ENCODE data around the gene PPIP5K2. TPM values are rescaled to one million over a fixed set of nuclear protein-coding genes. Genes with fewer than 3 reads are reported as not detected.

PPIP5K2 gene
- total and polyA plus RNA-seq, 2 donors, result 46.6 to 46.8 TPM

DNA sequence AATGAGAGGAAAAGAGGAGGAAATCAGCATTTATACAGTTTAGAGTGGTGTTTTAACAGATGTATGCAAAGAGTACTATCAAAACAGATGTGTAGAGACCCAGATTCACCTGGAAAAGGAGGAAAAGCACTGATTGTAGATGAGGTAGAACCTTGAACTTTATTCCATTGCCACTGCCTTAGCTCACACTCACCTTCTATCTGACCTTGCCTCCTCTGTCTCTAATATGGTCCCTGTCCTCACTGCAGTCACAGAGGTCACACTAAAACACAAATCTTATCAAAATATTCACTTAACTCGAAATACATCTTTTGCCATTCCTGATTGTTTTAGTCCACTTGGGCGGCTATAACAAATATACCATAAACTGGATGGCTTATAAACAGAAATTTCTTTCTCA lies 7.2 kb upstream of the PPIP5K2 start:
- Histone ChIP-seq H3K36me3 (ENCODE audit: control insufficient read depth in 2 of 2, insufficient read depth in 2 of 2, low read length in 1 of 2) (no peaks in the 10 kb centered on the region), H3K9me3 (ENCODE audit: control insufficient read depth in 2 of 2, insufficient read depth in 1 of 2, low read length in 1 of 2) (no peaks in the 10 kb centered on the region), H3K4me3 (ENCODE audit: low read length in 2 of 2) (no peak overlapping the region), H3K4me1 (ENCODE audit: control insufficient read depth in 2 of 2, insufficient read depth in 2 of 2, low read length in 2 of 2) (no peaks in the 10 kb centered on the region), H3K27me3 (ENCODE audit: control insufficient read depth in 2 of 2, insufficient read depth in 1 of 2, low read length in 1 of 2) (no peaks in the 10 kb centered on the region), H3K27ac (ENCODE audit: low read depth in 1 of 2, low read length in 1 of 2) (no peak overlapping the region)
- DNase-seq (ENCODE audit: low read depth in 6 of 9, low spot score in 9 of 9), result no peak
- 98% methylated on average over 2 of the region's 2 CpGs for WGBS

DNA sequence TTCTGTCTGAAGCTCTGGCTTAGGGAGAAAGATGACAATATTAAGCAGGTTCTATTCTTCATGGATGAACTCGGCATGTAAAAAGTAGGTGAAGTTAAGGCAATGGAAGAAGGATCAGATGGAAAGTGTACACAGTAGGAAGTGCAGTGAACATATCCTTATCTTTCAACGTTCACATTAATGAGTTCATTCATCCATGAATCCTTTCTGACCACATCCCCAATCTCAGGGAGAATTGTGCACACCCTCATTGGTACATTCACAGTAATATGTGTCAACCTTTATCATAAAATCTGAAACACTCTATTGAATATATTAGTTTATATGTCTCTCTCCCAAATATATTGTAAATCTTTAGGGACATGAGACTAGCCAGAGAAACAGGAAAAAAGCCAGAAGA lies 5.7 kb upstream of the PPIP5K2 start:
- Histone ChIP-seq H3K4me1 (ENCODE audit: control insufficient read depth in 2 of 2, insufficient read depth in 2 of 2, low read length in 2 of 2) (peaks cover 0 to 4% of the 10 kb centered on the region in 2 donors), H3K27ac (ENCODE audit: low read depth in 1 of 2, low read length in 1 of 2) (no peak overlapping the region), H3K27me3 (ENCODE audit: control insufficient read depth in 2 of 2, insufficient read depth in 1 of 2, low read length in 1 of 2) (no peaks in the 10 kb centered on the region), H3K36me3 (ENCODE audit: control insufficient read depth in 2 of 2, insufficient read depth in 2 of 2, low read length in 1 of 2) (no peaks in the 10 kb centered on the region), H3K9me3 (ENCODE audit: control insufficient read depth in 2 of 2, insufficient read depth in 1 of 2, low read length in 1 of 2) (no peaks in the 10 kb centered on the region), H3K4me3 (ENCODE audit: low read length in 2 of 2) (no peak overlapping the region)
- WGBS, result 97% methylated on average over 2 of the region's 2 CpGs
- no peak for DNase-seq (ENCODE audit: low read depth in 6 of 9, low spot score in 9 of 9)

DNA sequence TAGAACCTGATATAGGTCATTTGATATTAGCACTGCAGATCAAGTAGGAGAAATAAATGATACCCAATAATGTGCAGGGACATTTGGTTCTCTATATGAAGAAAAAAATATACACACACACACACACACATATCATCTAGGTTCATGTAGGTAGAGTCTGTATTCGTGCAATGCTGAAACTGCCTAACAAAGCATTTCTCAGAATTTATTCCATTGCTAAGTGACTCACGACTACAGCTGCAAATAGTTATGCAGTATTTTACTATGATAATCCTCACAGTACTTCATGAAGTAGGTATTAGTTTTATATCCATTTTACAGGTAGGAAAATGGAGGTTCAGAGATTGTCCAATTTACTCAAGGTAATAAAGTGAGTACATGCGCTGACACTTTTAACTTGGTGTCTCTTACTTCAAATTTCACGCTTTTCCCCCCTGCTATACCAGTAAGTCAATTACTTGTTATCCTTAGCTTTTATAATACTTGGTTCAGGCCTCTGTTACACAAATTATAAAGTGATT lies 2.6 kb upstream of the PPIP5K2 start:
- Histone ChIP-seq H3K9me3 (ENCODE audit: control insufficient read depth in 2 of 2, insufficient read depth in 1 of 2, low read length in 1 of 2) (no peaks in the 10 kb centered on the region), H3K4me1 (ENCODE audit: control insufficient read depth in 2 of 2, insufficient read depth in 2 of 2, low read length in 2 of 2) (peaks cover 3 to 4% of the 10 kb centered on the region in 2 donors), H3K36me3 (ENCODE audit: control insufficient read depth in 2 of 2, insufficient read depth in 2 of 2, low read length in 1 of 2) (no peaks in the 10 kb centered on the region), H3K4me3 (ENCODE audit: low read length in 2 of 2) (no peak overlapping the region), H3K27ac (ENCODE audit: low read depth in 1 of 2, low read length in 1 of 2) (no peak overlapping the region), H3K27me3 (ENCODE audit: control insufficient read depth in 2 of 2, insufficient read depth in 1 of 2, low read length in 1 of 2) (no peaks in the 10 kb centered on the region)
- WGBS, result 85% methylated on average over 4 of the region's 4 CpGs
- no peak for DNase-seq (ENCODE audit: low read depth in 6 of 9, low spot score in 9 of 9)

DNA sequence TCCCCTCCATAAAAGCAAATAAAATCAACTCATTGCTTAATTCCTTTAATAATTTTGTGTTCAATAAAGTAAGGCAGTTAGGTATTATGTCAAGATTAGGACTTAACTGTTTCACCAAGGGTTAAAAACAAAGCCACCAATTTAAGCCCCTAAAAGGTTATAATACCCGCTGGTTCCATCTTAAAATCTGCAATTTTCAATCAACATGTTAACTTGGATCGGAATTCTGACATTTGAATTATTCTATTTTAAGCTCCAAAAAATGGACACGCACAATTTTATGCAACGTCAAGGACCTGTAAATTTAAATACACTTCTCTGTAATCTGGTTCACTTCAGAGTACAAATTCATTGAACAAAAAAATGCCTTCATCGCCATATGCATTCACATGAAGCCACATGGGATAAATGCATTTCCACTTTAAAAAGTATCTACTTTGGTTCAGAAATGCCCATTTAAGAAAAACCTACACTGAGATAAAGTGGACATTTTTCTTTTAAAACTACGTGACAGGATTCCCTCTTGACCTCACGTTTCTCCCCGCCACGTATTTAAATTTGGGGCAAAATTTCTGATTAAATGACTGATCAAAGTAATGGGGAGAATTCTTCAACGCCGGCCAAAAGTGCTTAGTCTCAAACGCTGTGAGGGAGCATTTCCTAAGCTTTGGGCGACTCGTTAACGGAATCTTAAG lies 884 bp upstream of the PPIP5K2 start:
- Histone ChIP-seq H3K9me3 (ENCODE audit: control insufficient read depth in 2 of 2, insufficient read depth in 1 of 2, low read length in 1 of 2) (no peaks in the 10 kb centered on the region), H3K36me3 (ENCODE audit: control insufficient read depth in 2 of 2, insufficient read depth in 2 of 2, low read length in 1 of 2) (no peaks in the 10 kb centered on the region), H3K4me1 (ENCODE audit: control insufficient read depth in 2 of 2, insufficient read depth in 2 of 2, low read length in 2 of 2) (peaks cover 3 to 4% of the 10 kb centered on the region in 2 donors), H3K27me3 (ENCODE audit: control insufficient read depth in 2 of 2, insufficient read depth in 1 of 2, low read length in 1 of 2) (no peaks in the 10 kb centered on the region), H3K27ac (ENCODE audit: low read depth in 1 of 2, low read length in 1 of 2) (peak overlapping the region; percentile 97 to 98), H3K4me3 (ENCODE audit: low read length in 2 of 2) (peak overlapping the region; percentile 82 to 88)
- 2% methylated on average over 15 of the region's 15 CpGs for WGBS
- DNase-seq (ENCODE audit: low read depth in 6 of 9, low spot score in 9 of 9), result no peak

DNA sequence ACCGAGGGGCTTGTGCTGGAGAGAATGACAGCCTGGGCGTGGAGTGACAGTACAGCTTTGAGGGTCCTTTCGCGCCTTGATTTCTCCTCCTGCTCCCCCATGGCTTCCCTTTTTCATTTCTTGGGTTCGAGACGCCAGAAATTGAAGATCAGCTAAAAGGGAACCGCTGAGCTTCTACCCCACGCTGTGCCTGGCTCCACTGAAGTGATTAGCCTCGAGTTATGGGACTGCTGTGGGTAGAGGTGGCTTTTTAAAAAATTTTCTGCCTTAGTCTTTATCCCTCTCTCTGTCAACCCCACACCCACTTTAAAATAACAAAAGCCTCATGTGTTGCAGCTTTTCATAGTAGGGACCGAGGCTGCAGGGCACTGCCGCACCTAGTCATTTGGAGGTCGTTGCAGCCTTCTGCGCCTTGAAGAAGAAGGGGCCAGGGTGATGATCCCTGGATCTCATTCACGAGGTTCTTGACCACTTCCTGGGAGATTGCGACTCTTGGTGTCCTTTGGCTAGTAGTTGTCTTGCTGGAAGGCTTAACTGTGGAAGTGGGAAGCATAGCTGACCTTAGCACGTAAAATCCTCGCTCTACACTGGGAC lies 603 bp downstream of the PPIP5K2 start:
- Histone ChIP-seq H3K4me1 (ENCODE audit: control insufficient read depth in 2 of 2, insufficient read depth in 2 of 2, low read length in 2 of 2) (peaks cover 3 to 4% of the 10 kb centered on the region in 2 donors), H3K4me3 (ENCODE audit: low read length in 2 of 2) (peak overlapping the region; percentile 82 to 88), H3K36me3 (ENCODE audit: control insufficient read depth in 2 of 2, insufficient read depth in 2 of 2, low read length in 1 of 2) (no peaks in the 10 kb centered on the region), H3K27me3 (ENCODE audit: control insufficient read depth in 2 of 2, insufficient read depth in 1 of 2, low read length in 1 of 2) (no peaks in the 10 kb centered on the region), H3K27ac (ENCODE audit: low read depth in 1 of 2, low read length in 1 of 2) (peak overlapping the region; percentile 77 to 97), H3K9me3 (ENCODE audit: control insufficient read depth in 2 of 2, insufficient read depth in 1 of 2, low read length in 1 of 2) (no peaks in the 10 kb centered on the region)
- DNase-seq (ENCODE audit: low read depth in 6 of 9, low spot score in 9 of 9), result peak in 5 of 9 donors; percentile 13 to 53 (median 18)
- WGBS, result 2% methylated on average over 17 of the region's 17 CpGs

DNA sequence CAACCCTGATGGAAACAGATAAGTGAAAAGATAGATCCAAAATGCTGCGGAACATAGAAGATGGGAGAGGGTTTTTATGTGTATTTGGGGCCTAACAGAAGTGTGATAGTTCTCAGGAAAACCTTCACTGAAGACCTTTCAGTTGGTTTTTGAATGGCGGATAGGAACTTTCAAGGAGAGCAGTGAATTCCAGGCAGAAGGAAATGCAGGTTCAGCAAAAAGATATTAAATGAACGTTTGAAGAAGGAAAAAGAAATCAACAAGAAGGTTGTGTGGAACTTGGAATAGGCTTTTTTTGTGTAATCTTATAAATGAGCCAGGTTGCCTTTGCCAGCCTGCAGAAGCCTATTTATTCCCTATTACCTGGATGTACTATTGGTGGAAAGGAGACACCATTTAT lies 2.1 kb downstream of the PPIP5K2 start:
- Histone ChIP-seq H3K36me3 (ENCODE audit: control insufficient read depth in 2 of 2, insufficient read depth in 2 of 2, low read length in 1 of 2) (no peaks in the 10 kb centered on the region), H3K9me3 (ENCODE audit: control insufficient read depth in 2 of 2, insufficient read depth in 1 of 2, low read length in 1 of 2) (no peaks in the 10 kb centered on the region), H3K4me3 (ENCODE audit: low read length in 2 of 2) (no peak overlapping the region), H3K4me1 (ENCODE audit: control insufficient read depth in 2 of 2, insufficient read depth in 2 of 2, low read length in 2 of 2) (peaks cover 3 to 4% of the 10 kb centered on the region in 2 donors), H3K27me3 (ENCODE audit: control insufficient read depth in 2 of 2, insufficient read depth in 1 of 2, low read length in 1 of 2) (no peaks in the 10 kb centered on the region), H3K27ac (ENCODE audit: low read depth in 1 of 2, low read length in 1 of 2) (no peak overlapping the region)
- 69% methylated on average over 3 of the region's 3 CpGs for WGBS
- DNase-seq (ENCODE audit: low read depth in 6 of 9, low spot score in 9 of 9), result no peak

DNA sequence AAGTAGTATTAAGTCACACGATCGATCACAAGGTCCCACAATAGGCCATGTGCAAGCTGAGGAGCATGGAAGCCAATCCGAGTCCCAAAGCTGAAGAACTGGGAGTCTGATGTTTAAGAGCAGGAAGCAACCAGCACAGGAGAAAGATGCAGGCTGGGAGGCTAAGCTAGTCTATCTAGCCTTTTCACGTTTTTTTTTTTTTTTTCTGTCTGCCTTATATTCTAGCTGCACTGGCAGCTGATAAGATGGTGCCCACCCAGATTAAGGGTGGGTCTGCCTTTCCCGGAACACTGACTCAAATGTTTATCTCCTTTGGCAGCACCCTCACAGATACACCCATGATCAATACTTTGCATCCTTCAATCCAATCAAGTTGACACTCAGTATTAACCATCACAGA lies 6.5 kb downstream of the PPIP5K2 start:
- no peak overlapping the region for H3K4me3 ChIP-seq (ENCODE audit: low read length in 2 of 2)
- H3K27me3 ChIP-seq (ENCODE audit: control insufficient read depth in 2 of 2, insufficient read depth in 1 of 2, low read length in 1 of 2), result no peaks in the 10 kb centered on the region
- no peak overlapping the region for H3K27ac ChIP-seq (ENCODE audit: low read depth in 1 of 2, low read length in 1 of 2)
- DNase-seq (ENCODE audit: low read depth in 6 of 9, low spot score in 9 of 9), result no peak
- H3K9me3 ChIP-seq (ENCODE audit: control insufficient read depth in 2 of 2, insufficient read depth in 1 of 2, low read length in 1 of 2), result no peaks in the 10 kb centered on the region
- H3K36me3 ChIP-seq (ENCODE audit: control insufficient read depth in 2 of 2, insufficient read depth in 2 of 2, low read length in 1 of 2), result no peaks in the 10 kb centered on the region
- 98% methylated on average over 5 of the region's 5 CpGs for WGBS
- H3K4me1 ChIP-seq (ENCODE audit: control insufficient read depth in 2 of 2, insufficient read depth in 2 of 2, low read length in 2 of 2), result no peaks in the 10 kb centered on the region

DNA sequence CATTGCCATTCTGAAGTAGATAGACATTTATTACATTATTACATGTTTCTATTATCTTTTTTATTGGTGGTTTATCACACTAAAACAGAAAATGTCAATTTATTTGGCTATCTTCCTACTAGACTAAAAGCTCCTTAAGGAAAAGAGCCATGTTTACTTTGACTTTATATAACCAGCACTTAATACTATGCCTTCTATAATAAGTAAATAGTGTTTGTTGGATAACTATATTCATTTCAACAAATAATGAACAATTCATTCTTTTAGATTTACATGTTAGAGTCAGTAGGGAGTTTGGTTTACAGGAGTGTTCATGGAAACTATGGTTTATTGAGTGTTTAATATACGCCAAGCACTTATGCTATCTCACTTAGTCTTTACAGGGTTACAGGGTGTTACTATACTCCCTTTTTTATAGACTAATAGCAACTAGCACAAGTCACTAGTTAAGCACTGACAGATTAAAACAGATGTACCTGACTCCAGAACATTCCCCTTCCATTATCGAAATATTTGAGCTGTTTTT lies 7.3 kb downstream of the PPIP5K2 start:
- Histone ChIP-seq H3K36me3 (ENCODE audit: control insufficient read depth in 2 of 2, insufficient read depth in 2 of 2, low read length in 1 of 2) (no peaks in the 10 kb centered on the region), H3K27me3 (ENCODE audit: control insufficient read depth in 2 of 2, insufficient read depth in 1 of 2, low read length in 1 of 2) (no peaks in the 10 kb centered on the region), H3K9me3 (ENCODE audit: control insufficient read depth in 2 of 2, insufficient read depth in 1 of 2, low read length in 1 of 2) (no peaks in the 10 kb centered on the region), H3K4me1 (ENCODE audit: control insufficient read depth in 2 of 2, insufficient read depth in 2 of 2, low read length in 2 of 2) (no peaks in the 10 kb centered on the region), H3K4me3 (ENCODE audit: low read length in 2 of 2) (no peak overlapping the region), H3K27ac (ENCODE audit: low read depth in 1 of 2, low read length in 1 of 2) (no peak overlapping the region)
- DNase-seq (ENCODE audit: low read depth in 6 of 9, low spot score in 9 of 9), result no peak
- 98% methylated on average over 2 of the region's 2 CpGs for WGBS

DNA sequence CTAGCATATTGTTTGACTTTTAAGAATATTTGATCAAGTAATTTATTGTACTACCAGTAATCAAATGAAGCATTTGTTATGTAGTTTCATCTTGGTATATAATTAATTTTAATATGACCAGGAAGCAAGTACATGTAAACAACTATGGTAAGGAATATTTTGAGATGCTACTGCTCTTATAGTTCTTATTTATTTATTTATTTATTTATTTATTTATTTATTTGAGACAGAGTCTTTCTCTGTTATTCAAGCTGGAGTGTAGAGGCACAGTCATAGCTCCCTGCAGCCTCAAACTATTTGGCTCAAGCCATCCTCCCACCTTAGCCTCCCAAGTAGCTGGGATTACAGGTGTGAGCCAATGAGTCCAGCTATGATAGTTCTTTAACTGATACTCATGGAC lies 8.1 kb downstream of the PPIP5K2 start:
- Histone ChIP-seq H3K36me3 (ENCODE audit: control insufficient read depth in 2 of 2, insufficient read depth in 2 of 2, low read length in 1 of 2) (no peaks in the 10 kb centered on the region), H3K27ac (ENCODE audit: low read depth in 1 of 2, low read length in 1 of 2) (no peak overlapping the region), H3K27me3 (ENCODE audit: control insufficient read depth in 2 of 2, insufficient read depth in 1 of 2, low read length in 1 of 2) (no peaks in the 10 kb centered on the region), H3K4me1 (ENCODE audit: control insufficient read depth in 2 of 2, insufficient read depth in 2 of 2, low read length in 2 of 2) (no peaks in the 10 kb centered on the region), H3K4me3 (ENCODE audit: low read length in 2 of 2) (no peak overlapping the region), H3K9me3 (ENCODE audit: control insufficient read depth in 2 of 2, insufficient read depth in 1 of 2, low read length in 1 of 2) (no peaks in the 10 kb centered on the region)
- no peak for DNase-seq (ENCODE audit: low read depth in 6 of 9, low spot score in 9 of 9)
